ENCODE results near the gene RNF144A.
"Not testable (repeated sequence)": the region's sequence is repeated elsewhere in the genome, so short reads cannot be mapped to it uniquely, and the experiment has no call there.

Gene RNF144A

GRCh38 chr2:6973895-6974545 lies 56.8 kb downstream of the RNF144A start:
- no peak for DNase-seq

- DNase-seq: no peak
Observed at GRCh38 chr2:6975988-6976387, 58.8 kb downstream of the RNF144A start.

GRCh38 chr2:6977113-6977741 lies 60.0 kb downstream of the RNF144A start:
- DNase-seq: no peak

GRCh38 chr2:6977786-6978185 lies 60.6 kb downstream of the RNF144A start:
- no peak for DNase-seq

- DNase-seq: no peak
Observed at GRCh38 chr2:6978991-6979390, 61.8 kb downstream of the RNF144A start.

- no peak for DNase-seq
Observed at GRCh38 chr2:6982449-6982848, 65.2 kb downstream of the RNF144A start.

GRCh38 chr2:6982934-6983589 lies 65.8 kb downstream of the RNF144A start:
- DNase-seq: no peak

GRCh38 chr2:6986301-6986911 lies 69.2 kb downstream of the RNF144A start:
- peak; percentile 66 for DNase-seq

GRCh38 chr2:6986912-6987361 lies 69.7 kb downstream of the RNF144A start:
- DNase-seq: peak; percentile 25

GRCh38 chr2:6990871-6991270 lies 73.7 kb downstream of the RNF144A start:
- no peak for DNase-seq

GRCh38 chr2:6992794-6993228 lies 75.6 kb downstream of the RNF144A start:
- no peak for DNase-seq

- no peak for DNase-seq
Observed at GRCh38 chr2:6993229-6993640, 76.0 kb downstream of the RNF144A start.

- no peak for DNase-seq
Observed at GRCh38 chr2:6993936-6994335, 76.7 kb downstream of the RNF144A start.

GRCh38 chr2:6994536-6995128 lies 77.4 kb downstream of the RNF144A start:
- DNase-seq: no peak

GRCh38 chr2:6995391-6996097 lies 78.3 kb downstream of the RNF144A start:
- DNase-seq: no peak

GRCh38 chr2:6999211-6999877 lies 82.1 kb downstream of the RNF144A start:
- no peak for DNase-seq

GRCh38 chr2:7001395-7001794 lies 84.2 kb downstream of the RNF144A start:
- not testable (repeated sequence) for DNase-seq

- no peak for DNase-seq
Observed at GRCh38 chr2:7003895-7004294, 86.7 kb downstream of the RNF144A start.

- no peak for DNase-seq
Observed at GRCh38 chr2:7004636-7005035, 87.4 kb downstream of the RNF144A start.

- DNase-seq: no peak
Observed at GRCh38 chr2:7007488-7007845, 90.3 kb downstream of the RNF144A start.

GRCh38 chr2:7007846-7008741 lies 90.9 kb downstream of the RNF144A start:
- peak; percentile 59 for DNase-seq

Measured in islet precursor cell (in vitro differentiated cells).